ENCODE data around the gene MCF2L2. TPM values are rescaled to one million over a fixed set of nuclear protein-coding genes. Genes with fewer than 3 reads are reported as not detected.
A peak's percentile ranks its signal among the peaks of the same experiment; 100 is the strongest.

Gene MCF2L2
- total and polyA plus RNA-seq, 2 experiments from 2014 or later, result not detected

DNA sequence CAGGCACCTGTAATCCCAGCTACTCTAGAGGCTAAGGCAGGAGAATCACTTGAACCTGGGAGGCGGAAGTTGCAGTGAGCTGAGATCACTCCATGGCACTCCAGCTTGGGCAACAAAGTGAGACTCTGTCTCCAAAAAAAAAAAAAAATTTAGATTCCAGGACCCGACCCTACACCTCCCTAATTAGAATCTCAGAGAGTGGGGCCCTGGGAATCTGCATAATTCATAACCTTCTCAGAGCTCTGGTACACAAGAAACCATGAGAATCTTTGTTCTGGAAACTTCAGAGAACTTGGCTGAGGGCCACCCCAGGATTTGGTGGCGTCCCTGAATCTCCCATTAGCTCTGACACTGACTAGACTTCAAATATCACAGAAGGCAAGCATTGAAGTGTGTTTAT, 143.8 kb downstream of the MCF2L2 start:
- H3K27me3 ChIP-seq (replicated peaks; ENCODE audit: insufficient read depth), result no peaks in the 10 kb centered on the region
- peaks cover 26% of the 10 kb centered on the region for H3F3A ChIP-seq (ENCODE audit: insufficient read depth)
- no peaks in the 10 kb centered on the region for H3K9me2 ChIP-seq (ENCODE audit: insufficient read depth)
- H3K4me1 ChIP-seq (ENCODE audit: insufficient read depth), result peaks cover 24% of the 10 kb centered on the region
- in situ Hi-C loops (cut with MboI), result no loop called here
- no peak overlapping the region for H3K4me3 ChIP-seq
- no peak overlapping the region for H2AFZ ChIP-seq
- no peaks in the 10 kb centered on the region for H3K79me2 ChIP-seq (ENCODE audit: insufficient read depth)
- no peaks in the 10 kb centered on the region for H4K20me1 ChIP-seq (ENCODE audit: insufficient read depth)
- H3K27ac ChIP-seq, result no peak overlapping the region
- no peaks in the 10 kb centered on the region for H3K36me3 ChIP-seq (ENCODE audit: low read depth)
- TF ChIP-seq EZH2 (IDR thresholded peaks at IDR 0.05; ENCODE audit: insufficient read depth, poor library complexity, severe bottlenecking) (no peak), EZH2phosphoT487 (IDR thresholded peaks at IDR 0.05; ENCODE audit: insufficient read depth, low read depth) (no peak)
- WGBS, 2 experiments (ENCODE audit: low coverage in 1 of 2, low lambda C conversion rate in 2 of 2, missing lambda C conversion rate in 2 of 2), result 89 to 95% methylated on average over 3 of the region's 3 CpGs
- no peak for DNase-seq
- no peak overlapping the region for H3K4me2 ChIP-seq (ENCODE audit: unreplicated experiment)
- H3K9ac ChIP-seq, result no peak overlapping the region
- no peaks in the 10 kb centered on the region for H3K9me3 ChIP-seq (ENCODE audit: low read depth)

DNA sequence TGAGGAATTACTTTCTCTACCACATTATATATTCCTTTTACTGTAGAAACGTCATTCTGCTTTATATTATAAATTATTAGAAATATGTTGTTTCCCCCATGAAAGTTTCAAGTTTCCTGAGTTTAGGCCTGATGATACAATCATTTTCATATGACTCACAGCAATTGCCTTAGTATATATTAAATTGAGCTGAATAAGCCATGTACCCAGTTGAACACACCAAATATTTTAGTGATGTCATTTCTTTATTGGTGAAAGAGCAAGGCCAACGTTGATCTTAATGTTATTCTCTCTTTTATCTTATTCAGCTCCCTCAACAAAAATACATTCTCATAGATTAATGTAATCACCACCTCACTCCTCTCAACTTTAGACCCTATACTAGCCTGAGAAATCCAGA, 144.5 kb downstream of the MCF2L2 start:
- no peaks in the 10 kb centered on the region for H3K9me3 ChIP-seq (ENCODE audit: low read depth)
- TF ChIP-seq EZH2phosphoT487 (IDR thresholded peaks at IDR 0.05; ENCODE audit: insufficient read depth, low read depth), result no peak
- TF ChIP-seq EZH2 (IDR thresholded peaks at IDR 0.05; ENCODE audit: insufficient read depth, poor library complexity, severe bottlenecking), result no peak
- peak; percentile 40 for DNase-seq
- H2AFZ ChIP-seq, result no peak overlapping the region
- no peak overlapping the region for H3K9ac ChIP-seq
- H3K36me3 ChIP-seq (ENCODE audit: low read depth), result no peaks in the 10 kb centered on the region
- H3K79me2 ChIP-seq (ENCODE audit: insufficient read depth), result no peaks in the 10 kb centered on the region
- peaks cover 24% of the 10 kb centered on the region for H3K4me1 ChIP-seq (ENCODE audit: insufficient read depth)
- 49 to 50% methylated on average over 2 of the region's 2 CpGs for WGBS, 2 experiments (ENCODE audit: low coverage in 1 of 2, low lambda C conversion rate in 2 of 2, missing lambda C conversion rate in 2 of 2)
- in situ Hi-C loops (cut with MboI), result no loop called here
- H4K20me1 ChIP-seq (ENCODE audit: insufficient read depth), result no peaks in the 10 kb centered on the region
- no peak overlapping the region for H3K4me2 ChIP-seq (ENCODE audit: unreplicated experiment)
- no peak overlapping the region for H3K27ac ChIP-seq
- H3K9me2 ChIP-seq (ENCODE audit: insufficient read depth), result no peaks in the 10 kb centered on the region
- H3F3A ChIP-seq (ENCODE audit: insufficient read depth), result peaks cover 29% of the 10 kb centered on the region
- H3K27me3 ChIP-seq (replicated peaks; ENCODE audit: insufficient read depth), result no peaks in the 10 kb centered on the region
- no peak overlapping the region for H3K4me3 ChIP-seq

DNA sequence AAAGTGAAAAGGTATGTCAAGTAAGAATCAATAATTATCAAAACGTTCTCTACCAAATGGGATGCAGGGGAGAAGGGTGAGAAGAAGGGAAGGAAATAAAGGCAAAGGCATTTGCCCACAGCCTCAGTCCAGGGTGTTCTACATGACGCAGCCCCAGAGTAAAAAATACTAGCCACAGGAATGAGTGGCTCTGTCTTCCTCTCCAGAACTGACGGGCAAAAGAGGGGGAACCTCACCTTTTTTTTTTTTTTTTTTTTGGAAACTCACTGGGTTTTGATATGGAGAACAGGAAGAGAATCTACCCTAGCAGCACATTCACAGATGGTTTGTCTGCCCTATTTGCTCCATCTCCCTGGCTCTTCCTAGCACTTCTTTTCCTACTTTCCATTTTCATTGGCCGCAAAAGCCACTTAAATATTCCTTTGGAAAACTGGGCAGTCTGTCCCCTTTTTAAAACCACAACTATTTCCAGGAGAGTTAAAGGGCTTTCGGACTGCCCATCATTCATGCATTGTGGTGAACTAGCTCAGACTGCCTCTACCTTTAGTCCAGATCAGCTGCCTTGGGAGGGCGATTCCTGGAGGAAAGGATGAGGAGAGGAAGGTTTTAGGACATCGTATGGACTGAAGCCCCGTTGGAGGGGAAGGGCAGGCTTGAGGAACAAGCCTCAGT, 147.2 kb downstream of the MCF2L2 start:
- in situ Hi-C loops (cut with MboI), result no loop called here
- no peak overlapping the region for H3K4me3 ChIP-seq
- TF ChIP-seq EZH2phosphoT487 (IDR thresholded peaks at IDR 0.05; ENCODE audit: insufficient read depth, low read depth) (no peak), EZH2 (IDR thresholded peaks at IDR 0.05; ENCODE audit: insufficient read depth, poor library complexity, severe bottlenecking) (no peak)

DNA sequence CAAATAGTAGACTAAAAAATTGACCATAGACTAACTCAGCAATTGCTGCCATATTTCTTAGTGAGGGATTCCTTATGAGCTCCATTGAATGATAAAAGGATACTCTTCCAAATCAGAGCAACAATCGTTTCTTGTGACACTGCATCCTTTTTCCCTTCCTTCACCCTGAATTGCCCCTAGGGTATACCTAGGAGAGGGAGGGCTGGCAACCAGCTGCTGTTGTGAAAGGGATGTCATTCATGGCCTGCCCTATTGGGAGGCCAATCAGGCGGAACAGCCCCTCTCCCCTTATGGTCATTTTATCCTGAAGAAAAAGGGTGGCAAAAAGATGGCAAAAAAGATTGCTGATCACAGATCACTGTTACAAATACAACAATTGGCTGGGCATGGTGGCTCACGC, 149.0 kb downstream of the MCF2L2 start:
- Histone ChIP-seq H3K27me3 (replicated peaks; ENCODE audit: insufficient read depth) (no peaks in the 10 kb centered on the region), H4K20me1 (ENCODE audit: insufficient read depth) (no peaks in the 10 kb centered on the region), H3K27ac (no peak overlapping the region), H3K4me1 (ENCODE audit: insufficient read depth) (peaks cover 15% of the 10 kb centered on the region), H3K9ac (no peak overlapping the region), H3K36me3 (ENCODE audit: low read depth) (no peaks in the 10 kb centered on the region), H2AFZ (no peak overlapping the region), H3F3A (ENCODE audit: insufficient read depth) (peaks cover 17% of the 10 kb centered on the region), H3K9me3 (ENCODE audit: low read depth) (no peaks in the 10 kb centered on the region), H3K4me3 (no peak overlapping the region), H3K4me2 (ENCODE audit: unreplicated experiment) (no peak overlapping the region), H3K9me2 (ENCODE audit: insufficient read depth) (no peaks in the 10 kb centered on the region), H3K79me2 (ENCODE audit: insufficient read depth) (no peaks in the 10 kb centered on the region)
- WGBS, 2 experiments (ENCODE audit: low coverage in 1 of 2, low lambda C conversion rate in 2 of 2, missing lambda C conversion rate in 2 of 2), result 95 to 96% methylated on average over 3 of the region's 3 CpGs
- DNase-seq, result no peak
- TF ChIP-seq EZH2phosphoT487 (IDR thresholded peaks at IDR 0.05; ENCODE audit: insufficient read depth, low read depth), result no peak
- TF ChIP-seq EZH2 (IDR thresholded peaks at IDR 0.05; ENCODE audit: insufficient read depth, poor library complexity, severe bottlenecking), result no peak
- in situ Hi-C loops (cut with MboI), result no loop called here

More for the DNA sequence above, 147.2 kb downstream of the MCF2L2 start:
- 86 to 88% methylated on average over 8 of the region's 8 CpGs for WGBS, 2 experiments (ENCODE audit: low coverage in 1 of 2, low lambda C conversion rate in 2 of 2, missing lambda C conversion rate in 2 of 2)
- Histone ChIP-seq H3K4me2 (ENCODE audit: unreplicated experiment) (no peak overlapping the region), H3K9ac (no peak overlapping the region), H3F3A (ENCODE audit: insufficient read depth) (peaks cover 24% of the 10 kb centered on the region), H3K27me3 (replicated peaks; ENCODE audit: insufficient read depth) (no peaks in the 10 kb centered on the region), H3K9me2 (ENCODE audit: insufficient read depth) (no peaks in the 10 kb centered on the region), H3K9me3 (ENCODE audit: low read depth) (no peaks in the 10 kb centered on the region), H3K27ac (no peak overlapping the region), H3K4me1 (ENCODE audit: insufficient read depth) (peaks cover 17% of the 10 kb centered on the region), H2AFZ (no peak overlapping the region), H3K36me3 (ENCODE audit: low read depth) (no peaks in the 10 kb centered on the region), H4K20me1 (ENCODE audit: insufficient read depth) (no peaks in the 10 kb centered on the region), H3K79me2 (ENCODE audit: insufficient read depth) (no peaks in the 10 kb centered on the region)
- DNase-seq, result no peak
